Endothelial cell of umbilical vein (primary cell): ENCODE measurements around the gene KDM7A.

ENCODE experiments used
- CTCF ChIP-seq, 2 donors: IDR thresholded peaks; 1 replicate in 1 of 2; 2 replicates in 1 of 2; pipeline ENCODE4 v1.5.1; 2011; ENCODE audit warnings: low read length in 2 of 2, mild to moderate bottlenecking in 2 of 2, moderate library complexity in 2 of 2, control low read depth in 1 of 2, inconsistent platforms in 1 of 2, low read depth in 1 of 2; ENCODE audit not compliant: insufficient read depth in 1 of 2; ENCODE audit errors: extremely low read depth in 1 of 2
- EZH2 ChIP-seq: IDR thresholded peaks from 2 replicates; pipeline ENCODE4 v1.6.1; 2012; ENCODE audit warnings: borderline replicate concordance, low read depth, mild to moderate bottlenecking, moderate library complexity, low read length, inconsistent platforms; ENCODE audit not compliant: severe bottlenecking
- POLR2A ChIP-seq: IDR thresholded peaks from 2 replicates; pipeline ENCODE4 v1.6.1; 2012; ENCODE audit warnings: low read depth, mild to moderate bottlenecking, control low read depth, low read length
- POLR2AphosphoS5 ChIP-seq: IDR thresholded peaks from 2 replicates; pipeline ENCODE4 v1.6.1; 2012; ENCODE audit warnings: low read depth, mild to moderate bottlenecking, control low read depth, low read length, moderate library complexity; ENCODE audit not compliant: insufficient read depth

- TF ChIP-seq POLR2AphosphoS5 (no peak), POLR2A (no peak), EZH2 (no peak), CTCF (IDR thresholded peaks at IDR 0.05; ENCODE audit: extremely low read depth in 1 of 2, insufficient read depth in 1 of 2, low read depth in 1 of 2, low read length in 2 of 2) (no peak)
Observed at GRCh38 chr7:140214075-140214684, 37.4 kb upstream of the KDM7A start.
